CD4-positive, alpha-beta T cell treated with Interleukin-15 for 4 hours (primary cell): ENCODE data around the gene MAP3K13.
"Not testable (repeated sequence)": the region's sequence is repeated elsewhere in the genome, so short reads cannot be mapped to it uniquely, and the experiment has no call there.

ENCODE experiments used
- DNase-seq: peaks from one replicate; pipeline ENCODE4 v3.0.0-alpha.2; 2020; ENCODE audit warnings: low spot score

Gene MAP3K13

GRCh38 chr3:185342459-185343174, 20.3 kb upstream of the MAP3K13 start:
- no peak for DNase-seq

- no peak for DNase-seq
Observed at GRCh38 chr3:185347399-185347798, 15.5 kb upstream of the MAP3K13 start.

- DNase-seq = no peak
Observed at GRCh38 chr3:185350841-185351240, 12.1 kb upstream of the MAP3K13 start.

GRCh38 chr3:185351396-185351795, 11.5 kb upstream of the MAP3K13 start:
- no peak for DNase-seq

DNA sequence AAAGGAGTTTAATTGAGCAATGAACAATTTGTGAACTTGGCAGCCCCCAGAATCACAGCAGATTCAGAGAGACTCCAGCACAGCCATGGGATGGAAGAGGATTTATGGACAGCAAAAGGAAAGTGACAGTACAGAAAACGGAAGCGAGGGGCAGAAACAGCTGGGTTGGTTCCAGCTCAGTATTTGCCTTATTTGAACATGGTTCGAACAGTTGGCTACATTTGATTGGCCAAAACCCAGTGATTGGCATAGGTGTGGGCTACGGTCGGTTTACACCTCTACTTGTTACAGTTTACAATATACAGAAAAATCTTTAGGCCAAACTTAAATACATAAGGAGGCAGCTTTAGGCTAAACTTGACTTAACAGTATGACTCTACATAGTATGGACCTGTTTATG, 9.7 kb upstream of the MAP3K13 start:
- DNase-seq = no peak

- DNase-seq = peak; percentile 56
Observed at GRCh38 chr3:185353823-185354614, 8.9 kb upstream of the MAP3K13 start.

DNA sequence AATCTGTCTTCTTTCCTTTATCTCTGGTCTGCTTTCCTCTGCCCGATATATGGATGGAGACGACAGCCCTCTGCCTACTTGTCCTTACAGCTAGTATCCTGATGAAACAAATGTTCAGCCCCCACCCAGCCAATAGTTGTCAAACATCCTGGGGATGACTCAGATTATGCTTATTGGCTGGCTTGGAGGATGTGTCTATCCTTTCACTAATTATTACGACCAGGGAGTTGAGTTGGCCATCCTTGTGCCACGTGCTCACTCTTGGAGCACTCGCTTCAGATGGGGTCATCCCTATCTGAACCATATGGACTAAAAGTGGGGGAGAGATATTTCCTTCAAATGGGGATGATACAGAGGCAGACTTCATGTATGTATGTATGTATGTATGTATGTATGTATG, 6.4 kb upstream of the MAP3K13 start:
- DNase-seq = no peak

- no peak for DNase-seq
Observed at GRCh38 chr3:185361920-185362319, 1.0 kb upstream of the MAP3K13 start.

DNA sequence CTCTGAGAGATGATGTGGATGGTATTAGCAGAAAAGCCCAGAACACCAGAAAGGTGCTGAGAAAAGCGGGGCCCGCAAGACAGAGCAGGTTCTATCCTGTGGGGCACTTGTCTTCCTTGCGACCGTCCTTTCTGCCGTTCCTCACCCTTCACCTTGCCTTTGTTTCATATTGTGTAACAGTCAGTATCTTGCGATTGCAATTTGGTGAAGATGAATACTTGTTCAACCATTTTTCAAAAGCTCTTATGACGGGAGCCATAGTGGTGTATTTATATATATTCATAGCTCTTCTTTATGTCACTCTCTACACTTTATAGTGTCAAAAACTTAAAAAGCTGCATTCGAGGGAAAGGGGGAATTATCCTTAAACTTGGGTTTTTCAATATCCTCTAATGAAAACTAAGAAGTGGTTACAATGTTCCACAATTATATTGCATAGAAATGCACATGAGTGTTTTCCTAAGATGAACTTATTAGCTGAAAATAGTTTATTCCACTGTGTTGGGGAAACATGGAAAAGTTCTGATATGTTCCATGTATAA, 797 bp downstream of the MAP3K13 start:
- no peak for DNase-seq

DNA sequence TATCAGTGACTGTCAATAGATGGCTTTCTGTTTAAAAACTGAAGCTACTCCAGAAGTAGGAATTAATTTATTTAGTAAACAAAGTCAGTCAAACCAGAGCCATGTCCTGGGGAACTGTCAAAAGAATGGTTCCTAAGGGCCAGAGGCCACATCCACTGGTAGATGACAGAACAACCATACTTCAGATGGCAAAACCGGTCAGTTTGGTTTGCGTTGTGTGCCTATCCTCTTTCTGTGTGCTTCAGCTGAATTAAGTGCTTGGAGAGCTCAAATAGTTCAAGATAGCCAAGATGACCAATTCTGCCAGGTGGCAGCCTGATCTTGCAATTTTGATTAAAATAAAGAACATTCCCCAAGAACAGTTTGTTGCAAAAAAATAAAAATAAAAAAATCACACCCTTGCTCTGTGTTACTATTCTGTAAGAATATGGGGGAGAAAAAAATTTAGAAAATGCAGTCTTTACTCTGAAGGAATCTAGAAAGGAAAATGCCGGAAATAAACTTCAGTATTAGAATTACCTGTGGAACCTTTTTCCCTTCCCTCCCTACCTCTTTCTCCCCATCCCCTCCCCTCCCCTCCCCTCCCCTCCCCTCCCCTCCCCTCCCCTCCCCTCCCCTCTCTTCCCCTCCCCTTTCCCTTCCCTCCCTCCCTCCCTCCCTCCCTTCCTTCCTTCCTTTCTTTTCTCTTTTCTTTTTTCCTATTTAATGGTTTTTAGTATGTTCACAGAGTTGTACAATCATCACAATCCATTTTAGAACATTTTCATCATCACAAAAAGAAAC, 2.5 kb downstream of the MAP3K13 start:
- DNase-seq = no peak

GRCh38 chr3:185366074-185366335, 3.1 kb downstream of the MAP3K13 start:
- no peak for DNase-seq

DNA sequence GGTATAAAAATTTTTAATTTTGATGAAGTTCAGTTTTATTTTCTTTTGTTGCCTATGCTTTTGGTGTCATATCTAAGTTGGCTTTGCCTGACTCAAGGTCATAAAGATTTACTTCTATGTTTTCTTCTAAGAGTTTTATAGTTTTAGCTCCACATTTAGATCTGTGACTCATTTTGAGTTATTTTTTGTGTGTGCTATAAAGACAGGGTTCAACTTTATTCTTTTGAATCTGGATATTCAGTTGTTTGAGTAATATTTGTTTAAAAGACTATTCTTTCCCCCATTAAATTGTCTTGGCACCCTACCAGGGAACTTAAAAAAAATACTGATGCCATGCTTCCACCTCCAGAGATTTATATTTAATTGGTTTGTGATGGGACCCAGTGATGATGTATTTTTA, 4.0 kb downstream of the MAP3K13 start:
- DNase-seq = no peak

DNA sequence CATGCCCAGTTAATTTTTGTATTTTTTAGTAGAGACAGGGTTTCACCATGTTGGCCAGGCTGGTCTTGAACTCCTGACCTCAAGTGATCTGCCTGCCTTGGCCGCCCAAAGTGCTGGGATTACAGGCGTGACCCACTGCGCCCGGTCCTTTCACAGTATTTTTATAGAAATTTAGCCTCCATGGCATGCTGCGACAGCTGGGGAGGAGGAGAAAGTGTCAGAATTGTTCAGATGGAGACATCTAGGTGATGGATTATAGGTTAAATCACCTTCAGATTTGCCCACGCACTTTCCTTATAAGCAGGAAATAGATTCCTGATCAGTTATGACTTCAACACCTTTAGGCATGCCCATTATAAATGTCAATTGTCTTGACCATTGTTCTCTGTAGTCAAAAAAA, 7.4 kb downstream of the MAP3K13 start:
- DNase-seq = not testable (repeated sequence)

DNA sequence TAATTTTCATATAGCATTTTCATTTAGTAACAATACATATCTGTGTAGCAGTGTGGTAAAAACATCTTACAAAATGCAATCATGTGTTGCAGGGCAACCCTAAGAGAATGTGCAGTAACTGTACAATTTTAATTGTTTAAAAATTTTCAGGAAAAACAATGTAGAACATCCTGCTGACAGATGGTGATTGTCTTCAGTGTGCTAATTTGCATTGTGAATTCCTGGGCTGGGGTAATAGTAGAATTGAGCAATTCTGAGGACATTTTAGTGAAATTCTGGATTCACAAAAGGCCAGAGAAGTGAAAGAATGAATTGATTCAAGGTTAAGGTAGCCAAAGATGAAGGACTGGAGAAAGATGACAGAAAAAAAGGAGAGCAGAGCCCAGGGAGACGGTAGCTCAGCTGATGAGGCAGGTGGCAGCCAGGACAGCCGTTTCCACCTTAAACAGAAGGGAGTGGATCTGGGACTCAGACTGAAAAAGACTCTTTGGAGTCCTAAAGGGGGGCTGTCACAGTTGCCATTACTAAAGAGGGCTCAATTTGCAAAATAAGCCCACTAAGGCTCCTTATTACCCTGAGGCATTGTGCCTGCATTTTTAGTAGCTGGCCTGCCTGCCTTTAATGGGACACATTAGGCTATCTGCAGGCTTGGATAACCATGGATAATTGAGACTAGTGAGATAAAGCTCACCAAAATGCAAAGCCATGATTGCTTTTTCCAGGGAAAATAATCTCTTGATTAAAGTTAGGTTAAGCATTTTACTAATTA, 8.6 kb downstream of the MAP3K13 start:
- DNase-seq = no peak

DNA sequence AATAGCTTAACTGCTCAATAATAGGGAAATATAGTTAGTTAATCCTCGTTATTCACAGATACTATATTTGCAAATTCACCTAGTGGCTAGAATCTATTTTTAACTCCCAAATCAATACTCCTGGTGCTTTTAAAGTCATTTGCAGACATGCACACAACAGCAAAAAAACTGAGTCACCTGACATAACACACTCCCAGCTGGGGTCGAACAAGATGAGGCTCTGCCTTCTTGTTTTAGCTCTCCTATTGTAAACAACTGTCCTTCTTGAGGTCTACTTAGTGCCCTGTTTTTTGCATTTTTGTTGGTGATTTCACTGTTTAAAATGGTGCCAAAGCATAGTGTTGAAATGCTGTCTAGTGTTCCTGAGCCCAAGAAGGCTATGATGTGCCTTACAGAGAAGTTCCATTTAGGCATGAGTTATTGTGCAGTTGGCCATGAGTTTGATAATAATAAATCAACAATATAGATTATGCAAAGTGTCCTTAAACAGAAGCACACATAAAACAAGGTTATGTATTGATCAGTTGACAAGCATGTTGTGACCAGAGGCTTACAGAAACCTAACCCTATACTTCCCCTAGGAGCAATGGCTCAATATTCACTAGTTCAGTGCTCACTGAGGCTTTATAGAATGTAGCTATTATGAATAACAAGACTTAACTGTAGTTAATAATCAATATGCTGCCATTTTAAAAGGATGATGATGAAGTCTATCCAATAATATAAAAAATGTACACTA, 18.6 kb downstream of the MAP3K13 start:
- DNase-seq = no peak

DNA sequence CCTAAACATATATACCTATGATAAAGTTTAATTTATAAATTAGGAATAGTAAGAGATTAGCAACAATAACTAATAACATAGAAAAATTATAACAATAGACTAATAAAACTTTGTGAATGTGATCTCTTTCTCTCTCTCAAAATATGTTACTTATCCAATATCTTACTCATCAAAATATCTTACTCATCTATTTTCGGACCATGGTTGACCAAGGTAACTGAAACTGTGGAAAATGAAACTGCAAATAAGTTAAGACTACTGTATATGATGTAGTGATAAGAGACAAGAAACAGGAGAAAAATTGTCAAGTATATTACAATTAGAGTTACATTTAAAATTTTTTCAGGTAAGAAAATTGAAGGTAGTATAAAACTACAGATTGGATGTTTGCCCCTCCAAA, 19.2 kb downstream of the MAP3K13 start:
- no peak for DNase-seq

- not testable (repeated sequence) for DNase-seq
Observed at GRCh38 chr3:185386515-185386914, 23.6 kb downstream of the MAP3K13 start.

DNA sequence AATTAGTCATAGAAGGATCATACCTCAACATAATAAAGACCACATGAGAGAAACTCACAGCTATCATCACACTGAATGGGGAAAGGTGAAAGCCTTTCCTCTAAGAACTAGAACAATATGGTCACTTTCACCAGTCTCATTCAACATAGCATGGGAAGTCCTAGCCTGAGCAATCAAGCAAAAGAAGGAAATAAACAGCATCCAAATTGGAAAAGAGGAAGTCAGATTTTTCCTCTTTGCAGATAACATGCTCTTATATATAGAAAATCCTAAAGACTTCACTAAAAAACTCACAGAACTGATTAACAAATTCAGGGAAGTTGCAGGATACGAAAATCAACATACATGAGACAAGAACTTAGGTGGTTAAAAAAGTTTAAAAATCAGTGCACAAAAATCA, 24.7 kb downstream of the MAP3K13 start:
- no peak for DNase-seq

DNA sequence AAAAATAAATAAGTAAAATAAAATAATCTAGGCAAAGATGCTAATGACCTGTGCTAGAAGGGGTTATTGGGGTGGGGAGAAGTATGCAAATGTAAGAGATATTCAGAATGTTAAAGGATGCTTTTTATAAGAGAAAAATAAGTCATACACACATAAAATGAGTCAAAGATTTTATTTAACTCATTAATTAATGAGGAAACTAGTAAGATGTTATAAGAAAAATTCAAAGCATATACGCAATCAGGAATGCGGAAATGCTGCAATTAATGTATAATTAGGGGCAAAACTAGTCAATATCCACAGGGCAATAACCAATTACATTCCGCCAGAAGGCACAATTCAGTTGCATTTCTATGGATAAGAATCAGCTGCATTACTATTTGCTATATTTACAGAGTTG, 30.1 kb downstream of the MAP3K13 start:
- no peak for DNase-seq

DNA sequence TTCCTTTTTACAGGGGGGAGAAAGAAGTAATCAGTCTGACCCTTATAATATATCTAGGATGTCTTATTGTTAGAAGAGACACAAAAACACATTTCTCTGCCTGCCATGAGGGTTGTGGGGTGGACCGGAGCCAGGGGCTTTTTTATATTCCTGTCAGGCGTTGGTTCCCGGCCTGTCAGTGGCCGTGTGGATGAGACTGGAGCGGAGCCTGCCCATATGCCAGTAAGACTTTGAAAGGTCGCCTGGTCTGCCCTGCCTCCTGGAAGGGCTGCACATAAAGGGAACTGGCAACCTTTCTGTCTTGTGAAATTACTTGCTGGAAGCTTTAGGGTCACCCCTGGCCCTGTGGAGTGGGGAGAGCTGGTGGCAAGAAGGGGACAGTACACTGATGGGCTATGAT, 34.7 kb downstream of the MAP3K13 start:
- DNase-seq = no peak
